ENCODE measurements around the gene GALNT16.
A peak's percentile ranks its signal among the peaks of the same experiment; 100 is the strongest.
"Not testable (repeated sequence)": the region's sequence is repeated elsewhere in the genome, so short reads cannot be mapped to it uniquely, and the experiment has no call there.

GALNT16 gene

DNA sequence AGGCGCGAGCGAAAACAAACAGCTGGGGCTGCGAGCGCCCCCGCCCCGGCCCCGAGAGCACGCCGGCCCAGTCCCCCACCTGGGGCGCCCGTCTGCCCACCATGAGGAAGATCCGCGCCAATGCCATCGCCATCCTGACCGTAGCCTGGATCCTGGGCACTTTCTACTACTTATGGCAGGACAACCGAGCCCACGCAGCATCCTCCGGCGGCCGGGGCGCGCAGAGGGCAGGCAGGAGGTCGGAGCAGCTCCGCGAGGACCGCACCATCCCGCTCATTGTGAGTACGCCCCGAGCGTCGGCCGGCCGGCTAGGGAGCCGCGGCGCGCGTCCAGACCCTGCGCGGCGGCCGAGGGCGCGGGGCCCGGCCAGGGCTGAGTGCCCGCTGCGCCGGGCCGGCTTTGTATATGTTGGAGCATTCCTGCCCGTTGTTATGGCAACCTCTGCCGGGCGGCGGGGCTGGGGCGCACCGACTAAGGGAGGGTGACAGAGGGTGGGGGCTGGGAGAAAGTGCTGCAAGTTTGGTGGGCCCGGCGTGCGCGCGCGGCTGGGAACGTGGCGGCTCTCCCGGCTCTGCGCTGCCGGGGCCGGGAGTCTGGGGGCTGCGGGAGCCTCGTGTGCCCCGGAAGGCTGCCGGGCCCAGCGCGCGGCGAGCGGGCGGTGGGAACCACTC lies 367 bp downstream of the GALNT16 start:
- DNase-seq: no peak

DNA sequence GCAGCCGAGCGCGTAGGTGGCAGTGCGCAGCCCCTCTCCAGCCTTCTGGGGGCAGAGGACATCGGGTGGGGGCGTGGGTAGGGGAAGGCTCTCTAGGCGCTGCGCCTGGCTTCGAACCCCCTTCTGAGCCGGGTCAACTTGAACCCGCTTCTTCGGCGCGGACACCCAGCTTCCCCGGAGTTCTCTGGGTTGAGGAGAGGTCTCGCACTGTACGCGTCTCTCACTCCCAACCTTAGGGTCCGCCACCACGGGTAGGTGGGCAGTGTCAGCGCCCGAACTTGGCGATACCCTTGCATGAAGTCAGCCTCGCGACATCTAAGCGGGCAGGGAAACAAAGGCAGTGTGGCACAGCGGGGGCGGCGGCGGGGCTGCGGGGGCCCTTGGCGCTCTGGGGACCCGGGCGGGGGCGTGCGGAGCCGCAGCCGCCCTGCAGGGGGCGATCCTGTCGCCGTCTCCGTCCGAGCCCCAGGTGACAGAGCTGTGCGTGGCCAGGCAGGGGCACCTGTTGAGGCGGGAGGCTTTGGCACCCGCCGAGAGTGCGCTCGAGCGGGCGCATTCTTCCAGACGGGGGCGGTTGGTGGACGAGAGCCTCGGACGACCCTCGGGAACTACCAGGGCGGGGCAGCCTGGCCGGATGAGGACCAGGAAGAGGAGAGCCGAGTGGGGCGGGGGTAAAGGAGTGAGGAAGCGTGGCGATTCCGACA lies 1.1 kb downstream of the GALNT16 start:
- DNase-seq: peak; percentile 49

- no peak for DNase-seq
These were observed 1.9 kb downstream of the GALNT16 start for GRCh38 chr14:69261761-69262331.

DNA sequence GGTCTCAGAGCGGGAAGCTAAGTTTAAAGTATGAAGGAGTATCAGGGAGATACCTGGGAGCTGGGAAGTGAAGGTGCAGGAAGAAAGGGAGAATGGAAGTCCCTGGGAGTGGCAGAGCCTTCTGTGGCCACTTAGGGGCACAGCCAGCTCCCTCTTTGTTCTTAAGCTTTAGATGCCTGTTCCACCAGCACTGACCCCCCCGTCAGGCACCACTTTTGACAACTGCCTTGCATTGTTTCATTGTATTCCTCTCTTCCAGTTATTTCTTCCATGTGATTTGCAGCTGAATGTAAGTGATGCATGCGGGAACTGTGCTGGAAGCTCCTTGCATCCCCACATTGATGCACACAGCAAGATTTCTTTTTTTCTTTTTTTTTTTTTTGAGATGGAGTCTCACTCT lies 2.6 kb downstream of the GALNT16 start:
- no peak for DNase-seq

GRCh38 chr14:69263364-69263763 lies 3.4 kb downstream of the GALNT16 start:
- no peak for DNase-seq

DNA sequence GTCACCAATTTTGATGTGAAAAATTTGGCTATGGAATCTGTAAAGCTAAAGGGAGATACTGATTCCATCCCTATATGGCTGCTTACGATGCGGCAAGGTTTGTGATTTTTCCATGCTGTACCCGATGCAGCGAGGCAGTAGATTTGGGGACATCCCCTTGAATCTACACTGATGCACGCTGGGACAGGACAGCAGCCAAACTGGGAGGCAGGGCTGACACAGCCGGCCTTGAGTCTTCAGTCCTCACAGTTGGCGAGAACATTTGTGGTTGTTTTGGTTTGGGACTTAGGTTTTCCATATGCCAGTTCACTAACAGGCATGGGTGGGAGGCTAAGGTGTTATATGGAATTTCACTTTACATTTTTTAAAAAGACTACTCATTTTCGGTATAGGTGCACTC lies 3.8 kb downstream of the GALNT16 start:
- DNase-seq: no peak

- DNase-seq: no peak
These were observed 6.8 kb downstream of the GALNT16 start for GRCh38 chr14:69266572-69267345.

DNA sequence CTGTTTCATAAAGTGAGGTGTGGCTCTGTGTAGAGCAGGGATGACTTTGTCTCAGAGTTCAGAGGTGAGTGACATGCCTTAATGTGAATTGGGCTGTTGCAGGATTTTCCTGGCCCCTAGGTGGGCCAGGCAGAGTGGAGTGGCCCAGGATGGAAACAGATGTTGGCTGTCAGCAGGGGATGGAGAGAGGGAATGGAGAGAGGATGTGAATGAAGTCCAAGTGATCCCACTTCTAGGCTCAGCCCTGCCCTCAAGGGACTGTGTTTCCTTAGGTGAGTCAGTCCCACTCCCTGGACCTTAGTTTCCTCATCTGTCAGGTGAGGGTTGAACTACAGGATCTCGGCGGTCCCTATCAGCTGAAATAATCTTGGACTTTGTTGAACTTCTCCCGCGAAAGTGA lies 7.5 kb downstream of the GALNT16 start:
- DNase-seq: no peak

DNA sequence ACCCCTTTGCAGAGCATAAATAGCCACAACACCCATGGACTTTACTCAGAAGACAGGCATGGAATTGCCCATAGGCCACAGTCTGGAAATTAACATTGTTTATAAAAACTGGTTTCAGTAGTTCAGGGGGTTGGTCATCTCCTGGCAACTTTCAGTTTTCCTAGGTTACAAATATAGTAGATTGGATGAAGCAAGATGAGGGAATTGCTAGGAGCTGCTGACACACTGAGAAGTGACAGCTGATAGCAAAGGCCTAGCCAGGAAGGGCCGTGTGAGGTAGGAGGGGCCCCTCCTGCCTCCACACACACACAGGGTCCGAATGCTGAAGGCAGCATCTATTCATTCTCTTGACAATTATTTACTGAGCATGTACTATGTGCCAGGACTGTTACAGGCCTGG lies 8.3 kb downstream of the GALNT16 start:
- DNase-seq: no peak

DNA sequence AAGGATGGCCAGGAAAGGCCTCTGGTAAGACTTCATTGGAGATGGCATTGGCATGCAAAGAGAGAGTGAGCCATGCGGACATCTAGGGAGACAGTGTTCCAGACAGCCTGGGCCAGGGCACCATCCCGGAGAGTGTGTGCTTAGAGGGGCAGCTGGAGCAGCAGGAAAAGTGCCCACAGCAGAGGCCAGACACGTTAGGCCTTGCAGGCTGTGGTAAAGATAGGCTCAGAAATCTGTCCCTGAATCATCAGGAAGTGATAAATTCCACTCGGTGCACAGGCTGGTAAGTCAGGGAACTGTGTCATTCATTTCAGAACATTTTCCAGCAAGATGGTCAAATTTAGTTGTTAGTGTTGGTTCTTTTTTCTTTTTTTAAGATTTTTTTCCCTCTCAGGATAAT lies 8.8 kb downstream of the GALNT16 start:
- DNase-seq: no peak

- DNase-seq: no peak
These were observed 9.4 kb downstream of the GALNT16 start for GRCh38 chr14:69269381-69269780.

DNA sequence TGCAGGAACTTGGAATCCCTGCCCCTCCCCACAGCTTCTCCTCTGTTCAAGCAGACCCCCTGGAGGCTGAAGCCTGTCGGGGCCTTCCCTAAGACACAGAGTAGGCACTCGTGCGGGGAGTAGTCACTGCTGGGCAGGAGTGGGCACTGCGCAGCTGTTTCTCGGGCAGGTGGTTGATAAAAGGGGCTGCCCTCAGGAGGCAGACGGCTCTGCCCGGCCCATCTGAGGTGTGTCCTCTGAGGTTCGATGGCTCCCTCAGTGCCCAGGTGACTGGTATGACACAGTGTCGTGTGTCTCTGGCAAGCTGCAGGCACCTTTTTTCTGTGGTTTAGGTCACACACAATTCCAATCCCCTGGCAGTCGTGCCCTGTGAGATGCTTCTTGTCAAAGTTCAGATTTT lies 10.1 kb downstream of the GALNT16 start:
- DNase-seq: no peak

- DNase-seq: no peak
These were observed 11.1 kb downstream of the GALNT16 start for GRCh38 chr14:69270795-69271708.

GRCh38 chr14:69274321-69274720 lies 14.4 kb downstream of the GALNT16 start:
- DNase-seq: no peak

GRCh38 chr14:69275331-69275730 lies 15.4 kb downstream of the GALNT16 start:
- DNase-seq: no peak

GRCh38 chr14:69277356-69277755 lies 17.4 kb downstream of the GALNT16 start:
- not testable (repeated sequence) for DNase-seq

DNA sequence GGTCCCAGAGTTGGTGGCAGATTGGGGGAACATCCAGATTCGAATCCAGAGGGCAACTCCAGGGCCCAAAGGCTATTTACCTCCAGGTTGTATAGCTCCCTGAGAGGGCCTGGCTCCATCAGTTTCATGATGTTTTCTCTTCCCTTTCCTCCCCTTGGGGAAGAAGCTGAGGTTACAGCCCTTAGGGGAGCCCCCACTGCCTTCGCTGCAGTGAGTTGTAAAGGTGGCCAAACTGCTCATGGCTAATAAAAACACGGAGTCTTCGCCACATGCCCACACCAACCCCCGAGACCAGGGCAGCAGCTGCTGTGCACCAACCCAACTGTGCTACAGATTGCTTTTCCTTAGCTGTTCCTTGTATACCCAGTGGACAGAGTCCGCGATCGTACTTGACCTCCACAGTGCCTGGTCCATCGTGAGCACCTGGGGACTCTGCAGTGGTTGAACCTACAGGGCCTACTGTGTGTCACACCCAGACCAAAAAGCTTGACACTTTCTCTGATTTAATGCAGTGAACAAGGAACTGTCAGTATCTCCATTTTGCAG lies 20.9 kb downstream of the GALNT16 start:
- DNase-seq: no peak

GRCh38 chr14:69281450-69282169 lies 21.7 kb downstream of the GALNT16 start:
- DNase-seq: no peak

DNA sequence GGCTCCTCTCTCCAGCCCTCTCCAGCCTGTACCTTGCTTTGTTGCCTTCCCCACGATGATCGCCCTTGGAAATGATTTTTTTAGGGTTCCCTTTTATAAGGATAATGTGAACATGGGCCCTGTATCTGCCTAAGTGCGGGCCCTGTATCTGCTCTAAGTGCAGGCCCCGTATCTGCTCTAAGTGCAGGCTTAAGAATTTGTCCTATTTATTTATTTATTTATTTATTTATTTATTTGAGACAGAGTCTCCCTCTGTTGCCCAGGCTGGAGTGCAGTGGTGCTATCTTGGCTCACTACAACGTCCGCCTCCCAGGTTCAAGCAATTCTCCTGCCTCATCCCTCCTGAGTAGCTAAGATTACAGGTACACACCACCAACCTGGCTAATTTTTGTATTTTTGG lies 22.5 kb downstream of the GALNT16 start:
- no peak for DNase-seq

GRCh38 chr14:69284170-69284569 lies 24.2 kb downstream of the GALNT16 start:
- DNase-seq: no peak

DNA sequence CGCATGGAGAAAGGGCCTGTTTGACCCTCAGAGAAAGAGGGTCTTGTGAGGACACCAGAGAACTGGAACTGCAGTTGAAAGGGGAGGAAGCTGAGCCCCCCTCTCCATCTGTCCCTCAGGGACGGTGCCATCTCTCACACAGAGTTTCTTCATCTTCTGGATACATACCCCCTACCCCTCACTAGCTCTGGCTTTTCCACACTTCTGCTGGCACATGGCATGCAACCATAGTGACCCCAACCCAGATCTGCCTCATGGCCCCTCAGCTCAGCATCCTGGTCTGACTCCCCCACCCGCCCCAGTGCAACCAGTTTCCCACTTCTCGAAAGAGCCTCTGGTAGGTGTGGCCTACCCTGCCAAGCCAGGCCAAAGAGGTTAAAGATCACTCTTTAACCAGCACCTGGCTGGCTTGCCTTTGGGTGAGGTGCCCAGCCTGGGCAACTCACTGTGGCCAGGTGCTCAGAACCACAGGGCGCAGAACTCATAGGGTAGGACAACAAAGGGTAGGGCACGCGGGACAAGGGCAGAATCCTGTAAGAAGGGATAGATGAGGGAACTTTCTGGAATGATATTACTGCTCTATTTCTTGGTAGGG lies 25.8 kb downstream of the GALNT16 start:
- no peak for DNase-seq

All from activated T-cell treated with anti-CD3 and anti-CD28 coated beads, Interleukin-2, amount 50 U/mL, for 1 hour (primary cell).